H1 (cell line): ENCODE results near the gene KRT3. TPM values are rescaled to one million over a fixed set of nuclear protein-coding genes. Genes with fewer than 3 reads are reported as not detected.
A peak's percentile ranks its signal among the peaks of the same experiment; 100 is the strongest.

ENCODE experiments used
- CTCF ChIA-PET: fragments of 300-600 bp; sonication (Branson Sonifier 250); formaldehyde crosslinking; loops from one replicate; lab custom pipeline; 2021; ENCODE audit not compliant: partially characterized antibody; lab: Charles Lee
- POLR2A ChIA-PET: fragments of 300-600 bp; sonication (Branson Sonifier 250); formaldehyde crosslinking; loops from one replicate; lab custom pipeline; 2021; ENCODE audit warnings: inconsistent platforms; ENCODE audit not compliant: partially characterized antibody; lab: Charles Lee
- DNase-seq, 2 experiments: peaks; one replicate each; pipeline versions ENCODE4 v3.0.0 to v3.0.0-alpha.2; 2010 to 2022; ENCODE audit warnings: low spot score in 2 of 2, low read depth in 1 of 2, mixed read lengths in 1 of 2
- FAIRE-seq: peaks from 2 replicates; lab custom pipeline; 2011; peaks lifted over from hg19 to GRCh38; lab: Jason Lieb, UNC
- H2AFZ ChIP-seq: 2 replicates; pipeline ENCODE4 v1.8.1; 2012; ENCODE audit warnings: low read length, inconsistent platforms
- H2AK5ac ChIP-seq: 2 replicates; pipeline ENCODE4 v1.6.1; 2013; ENCODE audit warnings: low read depth, low read length
- H2BK120ac ChIP-seq: replicated peaks from 2 replicates; pipeline ENCODE3; 2013; ENCODE audit warnings: low read depth, low read length, inconsistent platforms
- H2BK12ac ChIP-seq: 2 replicates; pipeline ENCODE4 v1.6.1; 2013; ENCODE audit warnings: low read depth, low read length
- H2BK15ac ChIP-seq: 2 replicates; pipeline ENCODE4 v1.6.1; 2013; ENCODE audit warnings: low read length
- H2BK20ac ChIP-seq: 2 replicates; pipeline ENCODE4 v1.6.1; 2013; ENCODE audit warnings: low read length
- H2BK5ac ChIP-seq: 2 replicates; pipeline ENCODE4 v1.6.1; 2013; ENCODE audit warnings: low read depth, low read length
- H3K14ac ChIP-seq: 2 replicates; pipeline ENCODE4 v1.6.1; 2013; ENCODE audit warnings: inconsistent platforms; ENCODE audit not compliant: insufficient read length
- H3K18ac ChIP-seq: 2 replicates; pipeline ENCODE4 v1.6.1; 2013; ENCODE audit warnings: low read length; ENCODE audit errors: extremely low read depth
- H3K23ac ChIP-seq: 2 replicates; pipeline ENCODE4 v1.6.1; 2013; ENCODE audit warnings: inconsistent platforms; ENCODE audit not compliant: insufficient read length
- H3K23me2 ChIP-seq: 2 replicates; pipeline ENCODE4 v1.6.1; 2013; ENCODE audit warnings: low read depth, low read length
- H3K27ac ChIP-seq: 2 replicates; pipeline ENCODE4 v1.6.1; 2011; ENCODE audit warnings: low read depth, low read length, inconsistent platforms
- H3K27me3 ChIP-seq, 4 experiments: replicated peaks in 1 of 4; 1 replicate in 1 of 4; 2 replicates in 3 of 4; pipeline versions ENCODE4 v1.6.1 to v1.8.1; 2011 to 2013; ENCODE audit warnings: low read length in 3 of 4, mild to moderate bottlenecking in 3 of 4, inconsistent platforms in 2 of 4, mixed read lengths in 2 of 4, moderate library complexity in 1 of 4; ENCODE audit not compliant: control insufficient read depth in 3 of 4, insufficient read depth in 3 of 4; ENCODE audit errors: extremely low read depth in 1 of 4
- H3K36me3 ChIP-seq, 4 experiments: 2 replicates each; pipeline versions ENCODE4 v1.6.1 to v1.8.1; 2011 to 2013; ENCODE audit warnings: mild to moderate bottlenecking in 4 of 4, low read length in 3 of 4, moderate library complexity in 2 of 4, control low read depth in 1 of 4, inconsistent platforms in 1 of 4; ENCODE audit not compliant: insufficient read depth in 4 of 4, control insufficient read depth in 2 of 4
- H3K4ac ChIP-seq: replicated peaks from 2 replicates; pipeline ENCODE3; 2013; ENCODE audit warnings: low read length, low read depth, mixed read lengths, inconsistent platforms; ENCODE audit not compliant: insufficient read length
- H3K4me1 ChIP-seq, 4 experiments: replicated peaks in 1 of 4; 1 replicate in 1 of 4; 2 replicates in 3 of 4; pipeline versions ENCODE4 v1.6.1 to v1.8.1; 2011 to 2013; ENCODE audit warnings: low read length in 3 of 4, inconsistent platforms in 2 of 4, mixed read lengths in 1 of 4; ENCODE audit not compliant: insufficient read depth in 4 of 4, control insufficient read depth in 3 of 4
- H3K4me2 ChIP-seq, 2 experiments: 2 replicates each; pipeline versions ENCODE4 v1.6.1 to v1.8.1; 2011 to 2013; ENCODE audit warnings: low read depth in 2 of 2, low read length in 2 of 2, control low read depth in 1 of 2, inconsistent platforms in 1 of 2, mild to moderate bottlenecking in 1 of 2; ENCODE audit not compliant: insufficient read depth in 1 of 2
- H3K4me3 ChIP-seq, 4 experiments: fragments of 200-600, 300-600 bp in 1 of 4; sonication (generic), shearing (Covaris generic), sonication (Bioruptor Twin) in 1 of 4; 2 replicates each; pipeline versions ENCODE4 v1.5.1 to v1.8.1; 2011 to 2016; ENCODE audit warnings: low read length in 4 of 4, low read depth in 3 of 4, control low read depth in 2 of 4, inconsistent platforms in 2 of 4, mild to moderate bottlenecking in 2 of 4, mixed read lengths in 1 of 4, moderate library complexity in 1 of 4; ENCODE audit not compliant: insufficient read depth in 2 of 4; ENCODE audit errors: extremely low read depth in 1 of 4
- H3K56ac ChIP-seq: replicated peaks from 2 replicates; pipeline ENCODE3; 2013; ENCODE audit warnings: low read depth, mild to moderate bottlenecking, mixed read lengths, low read length, inconsistent platforms; ENCODE audit not compliant: insufficient read length
- H3K79me1 ChIP-seq: 2 replicates; pipeline ENCODE4 v1.6.1; 2013; ENCODE audit warnings: low read depth, low read length, control low read depth
- H3K79me2 ChIP-seq, 2 experiments: 2 replicates each; pipeline versions ENCODE4 v1.6.1 to v1.8.1; 2012 to 2013; ENCODE audit warnings: low read length in 2 of 2, mild to moderate bottlenecking in 2 of 2, inconsistent platforms in 1 of 2; ENCODE audit not compliant: insufficient read depth in 2 of 2, control insufficient read depth in 1 of 2
- H3K9ac ChIP-seq, 4 experiments: replicated peaks in 1 of 4; 1 replicate in 1 of 4; 2 replicates in 3 of 4; pipeline versions ENCODE4 v1.6.1 to v1.8.1; 2011 to 2013; ENCODE audit warnings: low read depth in 3 of 4, low read length in 3 of 4, control low read depth in 2 of 4, mild to moderate bottlenecking in 2 of 4, moderate library complexity in 2 of 4, inconsistent platforms in 1 of 4; ENCODE audit errors: extremely low read depth in 1 of 4
- H3K9me3 ChIP-seq, 2 experiments: 2 replicates each; pipeline versions ENCODE4 v1.6.1 to v1.8.1; 2012 to 2013; ENCODE audit warnings: mild to moderate bottlenecking in 2 of 2, moderate library complexity in 2 of 2, control low read depth in 1 of 2, inconsistent platforms in 1 of 2, low read depth in 1 of 2, low read length in 1 of 2, mixed read lengths in 1 of 2; ENCODE audit not compliant: insufficient read depth in 2 of 2
- H4K20me1 ChIP-seq, 2 experiments: replicated peaks in 1 of 2; 2 replicates each; pipeline versions ENCODE3 to v1.8.1; 2011 to 2013; ENCODE audit warnings: inconsistent platforms in 2 of 2, low read length in 2 of 2, mild to moderate bottlenecking in 1 of 2; ENCODE audit not compliant: insufficient read depth in 2 of 2, control insufficient read depth in 1 of 2
- H4K5ac ChIP-seq: 2 replicates; pipeline ENCODE4 v1.6.1; 2013; ENCODE audit warnings: low read length, low read depth, mixed read lengths, inconsistent platforms; ENCODE audit not compliant: insufficient read length
- H4K8ac ChIP-seq: 2 replicates; pipeline ENCODE4 v1.8.0; 2013; ENCODE audit warnings: mild to moderate bottlenecking, moderate library complexity, low read length, inconsistent platforms; ENCODE audit not compliant: insufficient read depth; ENCODE audit errors: extremely low read depth
- H4K91ac ChIP-seq: replicated peaks from 2 replicates; pipeline ENCODE3; 2013; ENCODE audit warnings: low read length, mixed read lengths, inconsistent platforms; ENCODE audit not compliant: insufficient read length
- GABPA ChIP-seq: IDR thresholded peaks from 2 replicates; pipeline ENCODE4 v1.6.1; 2011; ENCODE audit warnings: mild to moderate bottlenecking, low read length, moderate library complexity, borderline replicate concordance; ENCODE audit not compliant: insufficient read depth
- RAD21 ChIP-seq, 2 experiments: IDR thresholded peaks in 1 of 2; conservative IDR thresholded peaks in 1 of 2; 2 replicates each; pipeline ENCODE4 v1.6.1; 2011; ENCODE audit warnings: low read depth in 2 of 2, low read length in 2 of 2, improper control_type of control experiment in 1 of 2, inconsistent platforms in 1 of 2, mild to moderate bottlenecking in 1 of 2, moderate library complexity in 1 of 2
- RXRA ChIP-seq: IDR thresholded peaks from 2 replicates; pipeline ENCODE4 v1.6.1; 2011; ENCODE audit warnings: low read depth, mild to moderate bottlenecking, low read length, moderate library complexity; ENCODE audit not compliant: insufficient read depth
- WGBS, 2 experiments: shearing (Covaris generic) in 1 of 2; methylation state at CpG; one replicate each; pipeline versions ENCODE4 v1.1.6 to v1.1.7; 2013 to 2015; ENCODE audit warnings: low lambda C conversion rate in 2 of 2, mixed read lengths in 2 of 2, inconsistent platforms in 1 of 2, low coverage in 1 of 2, missing lambda C conversion rate in 1 of 2; ENCODE audit not compliant: insufficient replicate concordance in 2 of 2, insufficient coverage in 1 of 2, insufficient read length in 1 of 2; ENCODE audit errors: extremely low coverage in 1 of 2, missing lambda C conversion rate in 1 of 2; 5-methylcytosine and 5-hydroxymethylcytosine counted together
- polyA plus RNA-seq, 7 experiments: library from polyadenylated mRNA; depleted of rRNA in 3 of 7; stranded (reverse) in 5 of 7; unstranded in 2 of 7; fragments of >200 nt in 5 of 7; fragments of 200-250 nt in 2 of 7; gene quantifications; 1 replicate in 5 of 7; 2 replicates in 1 of 7; 4 replicates in 1 of 7; pipeline versions ENCODE4 v1.2.1 to v1.2.3, GENCODE V29; 2011 to 2013; ENCODE audit warnings: missing spikeins in 2 of 7, mixed read lengths in 2 of 7
- total RNA-seq: library from RNA; stranded (reverse); fragmentation: NEBNext Ultra II Directional; extraction: Animal tissue kit (Norgen Biotek cat#: 25700); gene quantifications from 2 replicates; pipeline ENCODE4 v1.2.1, GENCODE V29; 2021

Gene KRT3
- total and polyA plus RNA-seq, 2 of the 8 experiments (the other 6 are each of a cell fraction or from before 2014, with no cell fraction given), result not detected

- Histone ChIP-seq H2AFZ (no peak overlapping the region), H3K4me1 (no peaks in the 10 kb centered on the region), H2BK5ac (no peak overlapping the region), H3K4me2 (no peak overlapping the region), H3K36me3 (no peaks in the 10 kb centered on the region), H3K9ac (no peak overlapping the region), H2BK20ac (no peak overlapping the region), H3K27me3 (peaks cover 0 to 2% (median 0%) of the 10 kb centered on the region in 4 experiments; a peak in 1 of 7 replicates), H3K23ac (no peak overlapping the region), H3K79me1 (no peaks in the 10 kb centered on the region), H2AK5ac (no peak overlapping the region), H3K56ac (no peak overlapping the region), H4K8ac (no peak overlapping the region), H3K27ac (no peak overlapping the region), H4K5ac (no peak overlapping the region), H3K4ac (no peak overlapping the region), H3K18ac (no peak overlapping the region), H3K9me3 (no peaks in the 10 kb centered on the region; a peak in 1 of 4 replicates), H4K91ac (no peak overlapping the region), H3K14ac (no peak overlapping the region), H4K20me1 (no peaks in the 10 kb centered on the region), H2BK15ac (no peak overlapping the region), H2BK120ac (no peak overlapping the region), H2BK12ac (no peak overlapping the region), H3K79me2 (no peaks in the 10 kb centered on the region), H3K23me2 (no peaks in the 10 kb centered on the region), H3K4me3 (no peak overlapping the region)
- 88% methylated on average over 14 of the region's 14 CpGs; no CpG with 5 or more reads in 1 of the 2 experiments for WGBS, 2 experiments
- DNase-seq, result no peak
- CTCF ChIA-PET, result interaction anchor here (0.7 to 2.2 kb wide), 12 partner anchors 10 to 443 kb away, joined by 3 to 6 read pairs (median 4); no protein-coding TSS in a partner anchor
- POLR2A ChIA-PET, result interaction anchor here (0.5 kb wide), 1 partner anchor 796 kb away, joined by 3 read pairs; no protein-coding TSS in a partner anchor
- FAIRE-seq, result no peak
- no peak for TF ChIP-seq GABPA
- no peak for TF ChIP-seq RXRA
- TF ChIP-seq RAD21 (IDR thresholded peaks at IDR 0.05 in 1 of 2, conservative IDR thresholded peaks at IDR 0.05 in 1 of 2; ENCODE audit: low read depth in 2 of 2, low read length in 2 of 2), result peak; percentile 6 to 18; a peak in 1 of 4 replicates
Measured at GRCh38 chr12:52838609-52839435, 42.9 kb upstream of the KRT3 start.
